Measurements from ENCODE around the gene LZTS3. TPM values are rescaled to one million over a fixed set of nuclear protein-coding genes. Genes with fewer than 3 reads are reported as not detected.
"Not testable (repeated sequence)": the region's sequence is repeated elsewhere in the genome, so short reads cannot be mapped to it uniquely, and the experiment has no call there.

The LZTS3 gene
- polyA plus RNA-seq, 12 donors: 2.5 to 7.2 (median 3.0) TPM; not detected in 1

DNA sequence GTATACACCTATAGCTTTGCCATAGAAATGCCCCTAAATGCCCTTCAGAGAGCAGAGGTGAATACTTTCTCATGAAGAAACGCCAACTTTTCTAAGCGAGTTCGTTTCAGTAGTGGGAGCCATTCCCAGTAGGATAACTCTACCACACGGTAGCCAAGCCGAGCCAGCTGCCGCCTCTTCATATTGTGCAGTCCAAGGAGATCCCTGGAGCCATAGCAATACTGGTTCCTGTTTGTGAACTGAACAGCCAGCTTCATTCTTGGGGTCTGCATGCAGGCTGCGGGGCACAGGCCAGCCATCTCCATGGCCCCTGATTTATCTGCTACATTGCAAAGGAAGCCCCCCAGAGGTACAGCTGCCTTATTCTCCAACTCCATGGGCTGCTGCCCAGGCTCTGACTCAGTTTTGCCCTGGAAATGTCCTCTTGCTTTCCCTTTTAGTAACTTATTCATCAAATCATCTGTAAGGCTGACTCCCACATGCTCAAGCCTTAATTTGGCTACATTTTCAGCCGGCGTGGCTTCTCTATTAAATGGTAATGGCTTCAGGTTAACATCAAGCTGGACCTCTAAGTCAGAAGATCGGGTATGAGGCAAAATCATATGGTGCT lies 26.5 kb downstream of the LZTS3 start:
- no peak for DNase-seq

DNA sequence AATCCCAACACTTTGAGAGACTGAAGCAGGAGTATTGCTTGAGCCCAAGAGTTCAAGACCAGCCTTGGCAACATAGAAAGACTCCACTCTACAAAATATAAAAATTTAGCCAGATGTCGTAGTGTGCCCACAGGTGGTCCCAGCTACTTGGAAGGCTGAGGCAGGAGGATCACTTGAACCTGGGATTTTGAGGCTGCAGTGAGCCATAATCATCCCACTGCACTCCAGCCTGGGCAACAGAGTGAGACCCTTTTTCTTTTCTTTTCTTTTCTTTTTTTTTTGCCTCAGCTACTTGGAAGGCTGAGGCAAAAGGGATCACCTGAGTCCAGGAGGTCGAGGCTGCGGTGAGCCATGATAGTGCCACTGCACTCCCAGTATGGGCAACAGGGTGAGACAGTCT lies 31.6 kb downstream of the LZTS3 start:
- DNase-seq: no peak

DNA sequence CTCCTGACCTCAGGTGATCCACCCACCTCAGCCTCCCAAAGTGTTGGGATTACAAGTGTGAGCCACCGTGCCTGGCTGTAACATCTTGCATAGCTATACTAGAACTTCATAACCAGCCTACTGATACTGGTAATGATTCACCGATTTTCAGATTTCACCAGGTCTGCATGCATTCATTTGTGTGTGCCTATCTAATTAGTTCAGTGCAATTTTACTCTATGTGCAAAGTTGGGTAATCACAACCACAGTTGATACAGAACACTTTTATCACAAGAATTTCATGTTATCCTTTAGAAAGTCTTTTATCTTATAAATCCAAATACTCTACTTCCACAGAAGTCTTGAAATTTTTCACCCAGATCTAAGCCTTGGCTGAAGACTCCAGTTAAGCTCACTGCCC lies 35.9 kb downstream of the LZTS3 start:
- no peak for DNase-seq

DNA sequence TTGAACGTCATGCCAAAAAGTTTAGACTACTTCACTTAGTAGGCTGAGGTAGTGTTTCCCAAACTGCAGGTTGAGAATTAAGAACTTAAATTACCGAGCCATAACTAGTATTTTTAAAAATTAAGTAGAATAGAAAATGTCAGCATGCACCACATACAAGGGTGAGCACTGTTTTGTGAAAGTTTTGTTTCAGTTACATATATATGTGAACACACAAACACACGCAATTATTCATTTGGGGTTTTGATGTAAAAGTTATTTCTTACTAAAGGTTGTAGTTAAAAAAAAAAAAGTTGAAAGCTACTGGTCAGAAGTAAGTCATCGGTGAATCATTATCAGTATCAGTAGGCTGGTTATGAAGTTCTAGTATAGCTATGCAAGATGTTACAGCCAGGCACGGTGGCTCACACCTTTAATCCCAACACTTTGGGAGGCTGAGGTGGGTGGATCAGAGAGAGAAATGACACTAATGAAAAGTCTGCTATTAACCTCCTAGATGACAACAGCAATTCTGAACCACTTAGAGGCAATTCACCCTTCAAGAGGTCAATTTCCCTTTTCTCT lies 37.8 kb downstream of the LZTS3 start:
- no peak for DNase-seq

DNA sequence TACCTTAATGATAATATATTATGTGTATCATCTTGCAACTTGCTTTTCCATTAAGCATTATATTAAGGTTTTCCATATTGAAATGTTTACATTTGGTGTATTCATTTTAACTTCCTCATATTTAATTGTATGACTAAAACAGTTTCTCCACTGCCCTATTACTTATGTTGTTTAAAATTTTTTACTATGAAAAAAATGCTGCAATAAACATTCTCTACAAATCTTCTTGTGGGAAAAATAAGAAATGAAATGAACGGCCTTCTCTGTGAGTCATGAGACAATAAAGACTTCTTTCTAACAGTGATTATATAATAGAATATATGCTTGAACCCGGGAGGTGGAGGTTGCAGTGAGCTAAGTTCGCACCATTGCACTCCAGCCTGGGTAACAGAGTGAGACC lies 39.2 kb downstream of the LZTS3 start:
- DNase-seq: no peak

DNA sequence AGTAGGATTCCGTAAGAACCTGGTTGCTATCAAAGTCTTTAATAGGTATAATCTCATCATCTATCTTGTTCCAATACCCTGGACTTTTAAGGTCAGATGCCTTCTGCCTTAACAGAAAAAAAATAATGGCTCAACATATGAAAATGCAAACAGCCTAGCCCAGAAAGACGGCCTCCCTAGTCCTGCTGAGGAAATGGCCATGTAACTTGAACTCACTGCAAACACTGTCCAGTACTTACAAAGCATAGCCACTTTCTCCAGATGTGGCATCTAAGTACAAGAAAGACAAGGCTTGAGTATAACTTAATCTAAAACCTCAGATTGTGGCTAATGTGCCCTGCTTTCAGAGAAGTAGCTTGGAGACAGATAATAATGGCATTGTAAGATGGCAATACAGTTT lies 40.2 kb downstream of the LZTS3 start:
- no peak for DNase-seq

DNA sequence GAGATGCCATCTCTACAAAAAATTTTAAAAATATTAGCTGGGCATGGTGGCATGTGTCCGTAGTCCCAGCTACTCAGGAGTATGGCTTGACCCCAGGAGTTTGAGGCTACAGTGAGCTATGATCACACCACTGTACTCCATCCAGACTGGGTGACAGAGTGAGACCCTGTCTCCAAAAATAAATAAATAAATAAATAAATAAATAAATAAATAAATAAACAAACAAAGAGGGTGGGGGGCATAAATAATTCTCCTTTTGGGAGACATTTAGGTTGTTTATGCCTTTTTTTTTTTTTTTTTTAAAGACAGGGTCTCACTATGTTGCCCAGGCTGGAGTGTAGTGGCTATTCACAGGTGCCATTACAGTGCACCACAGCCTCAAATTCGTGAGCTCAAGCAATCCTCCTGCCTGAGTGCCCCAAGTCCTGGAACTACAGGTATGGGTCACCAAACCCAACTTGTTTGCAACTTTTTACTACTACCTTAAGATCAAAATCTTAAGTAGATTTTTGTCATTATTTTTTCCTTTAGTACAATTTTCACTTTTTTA lies 43.2 kb downstream of the LZTS3 start:
- no peak for DNase-seq

DNA sequence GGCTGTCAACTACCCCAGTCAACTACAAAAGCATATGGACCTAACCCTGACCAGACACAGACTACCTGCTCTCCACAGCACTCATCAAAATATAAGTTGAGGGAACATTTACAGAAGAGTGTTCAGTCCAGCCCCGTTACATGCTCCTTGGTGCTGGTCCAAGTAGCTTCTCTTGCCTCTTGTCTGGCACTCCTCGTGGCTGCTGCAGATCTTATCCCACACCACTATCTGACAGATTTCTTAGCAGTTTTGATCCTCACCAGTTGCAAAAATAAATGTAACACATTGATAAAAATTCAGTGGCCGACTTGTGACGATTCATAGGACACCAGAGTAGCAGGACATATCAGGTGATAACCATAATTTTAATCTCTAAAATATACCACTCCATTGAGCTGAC lies 44.3 kb downstream of the LZTS3 start:
- DNase-seq: no peak

DNA sequence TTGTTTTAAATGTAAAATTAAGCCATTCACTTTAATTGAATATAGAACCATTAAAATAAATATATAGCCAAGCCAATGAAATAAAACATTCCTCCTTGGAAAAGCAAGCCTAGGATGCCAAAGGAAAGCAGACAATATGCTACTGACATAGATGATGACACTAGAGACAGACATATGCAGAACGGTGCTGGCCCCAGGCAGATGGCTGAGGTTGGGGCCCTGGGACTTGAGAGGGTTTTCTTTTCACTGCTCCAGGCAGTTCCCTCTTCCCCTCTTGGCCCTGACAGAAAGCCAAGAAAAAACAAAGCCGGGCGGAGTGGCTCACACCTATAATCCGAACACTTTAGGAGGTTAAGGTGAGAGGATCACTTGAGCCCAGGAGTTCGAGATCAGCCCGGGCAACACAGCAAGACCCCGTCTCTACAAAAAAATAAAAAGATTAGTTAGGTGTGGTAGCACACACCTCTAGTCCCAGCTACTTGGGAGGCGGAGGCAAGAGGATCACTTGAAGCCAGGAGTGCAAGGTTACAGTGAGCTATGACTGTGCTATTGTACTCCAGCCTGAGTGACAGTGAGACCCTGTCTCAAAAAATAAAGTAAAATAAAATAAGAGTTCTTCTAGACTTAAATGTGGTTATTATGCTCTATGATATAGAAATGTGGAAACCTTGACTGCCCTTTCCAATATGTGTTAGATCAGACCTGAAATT lies 44.9 kb downstream of the LZTS3 start:
- no peak for DNase-seq

DNA sequence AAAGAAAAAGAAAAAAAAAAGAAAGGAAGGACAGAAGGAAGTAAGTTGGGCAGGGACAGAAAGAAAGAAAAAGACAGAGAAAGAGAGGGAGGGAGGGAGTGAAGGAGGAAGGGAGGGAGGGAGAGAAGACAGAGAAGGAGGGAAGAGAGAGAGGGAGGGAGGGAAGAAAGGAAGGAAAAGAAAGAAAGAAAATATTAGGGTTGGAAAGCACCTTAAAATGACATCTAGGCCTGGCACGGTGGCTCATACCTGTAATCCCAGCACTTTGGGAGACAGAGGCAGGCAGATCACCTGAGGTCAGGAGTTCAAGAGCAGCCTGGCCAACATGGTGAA lies 46.9 kb downstream of the LZTS3 start:
- no peak for DNase-seq

DNA sequence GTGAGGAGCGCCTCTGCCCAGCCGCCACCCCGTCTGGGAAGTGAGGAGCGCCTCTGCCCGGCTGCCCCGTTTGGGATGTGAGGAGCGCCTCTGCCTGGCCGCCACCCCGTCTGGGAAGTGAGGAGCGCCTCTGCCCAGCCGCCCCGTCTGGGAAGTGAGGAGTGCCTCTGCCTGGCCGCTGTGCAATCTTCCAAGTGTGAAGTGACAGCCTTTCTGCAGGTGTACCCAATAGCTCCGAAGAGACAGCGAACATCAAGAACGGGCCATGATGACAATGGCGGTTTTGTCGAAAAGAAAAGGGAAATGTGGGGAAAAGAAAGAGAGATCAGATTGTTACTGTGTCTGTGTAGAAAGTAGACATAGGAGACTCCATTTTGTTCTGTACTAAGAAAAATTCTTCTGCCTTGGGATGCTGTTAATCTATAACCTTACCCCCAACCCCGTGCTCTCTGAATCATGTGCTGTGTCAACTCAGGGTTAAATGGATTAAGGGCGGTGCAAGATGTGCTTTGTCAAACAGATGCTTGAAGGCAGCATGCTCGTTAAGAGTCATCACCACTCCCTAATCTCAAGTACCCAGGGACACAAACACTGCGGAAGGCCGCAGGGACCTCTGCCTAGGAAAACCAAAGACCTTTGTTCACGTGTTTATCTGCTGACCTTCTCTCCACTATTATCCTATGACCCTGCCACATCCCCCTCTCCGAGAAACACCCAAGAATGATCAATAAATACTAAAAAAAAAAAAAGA lies 47.4 kb downstream of the LZTS3 start:
- not testable (repeated sequence) for DNase-seq

DNA sequence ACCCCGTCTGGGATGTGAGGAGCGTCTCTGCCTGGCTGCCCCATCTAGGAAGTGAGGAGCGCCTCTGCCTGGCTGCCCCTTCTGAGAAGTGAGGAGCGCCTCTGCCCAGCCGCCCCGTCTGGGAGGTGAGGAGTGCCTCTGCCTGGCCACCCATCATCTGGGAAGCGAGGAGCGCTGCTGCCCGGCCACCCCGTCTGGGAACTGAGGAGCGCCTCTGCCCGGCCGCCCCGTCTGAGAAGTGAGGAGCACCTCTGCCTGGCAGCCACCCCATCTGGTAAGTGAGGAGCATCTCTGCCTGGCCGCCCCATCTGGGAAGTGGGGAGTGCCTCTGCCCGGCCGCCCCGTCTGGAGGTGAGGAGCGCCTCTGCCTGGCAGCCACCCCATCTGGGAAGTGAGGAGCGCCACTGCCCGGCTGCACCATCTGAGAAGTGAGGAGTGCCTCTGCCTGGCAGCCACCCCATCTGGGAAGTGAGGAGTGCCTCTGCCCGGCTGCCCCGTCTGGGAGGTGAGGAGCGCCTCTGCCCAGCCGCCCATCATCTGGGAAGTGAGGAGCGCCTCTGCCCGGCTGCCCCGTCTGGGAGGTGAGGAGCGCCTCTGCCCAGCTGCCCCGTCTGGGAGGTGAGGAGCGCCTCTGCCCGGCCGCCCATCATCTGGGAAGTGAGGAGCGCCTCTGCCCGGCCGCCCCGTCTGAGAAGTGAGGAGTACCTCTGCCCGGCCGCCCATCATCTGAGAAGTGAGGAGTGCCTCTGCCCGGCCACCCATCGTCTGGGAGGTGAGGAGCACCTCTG lies 48.4 kb downstream of the LZTS3 start:
- not testable (repeated sequence) for DNase-seq

DNA sequence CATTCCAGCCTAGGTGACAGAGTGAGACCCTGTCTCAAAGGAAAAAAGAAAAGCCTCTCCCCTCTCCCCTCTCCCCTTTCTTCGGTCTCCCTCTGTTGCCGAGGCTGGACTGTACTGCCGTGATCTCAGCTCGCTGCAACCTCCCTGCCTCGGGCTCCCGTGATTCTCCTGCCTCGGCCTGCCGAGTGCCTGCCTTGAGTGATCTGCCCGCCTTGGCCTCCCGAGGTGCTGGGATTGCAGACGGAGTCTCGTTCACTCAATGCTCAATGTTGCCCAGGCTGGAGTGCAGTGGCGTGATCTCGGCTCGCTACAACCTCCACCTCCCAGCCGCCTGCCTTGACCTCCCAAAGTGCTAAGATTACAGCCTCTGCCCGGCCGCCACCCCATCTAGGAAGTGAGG lies 49.2 kb downstream of the LZTS3 start:
- not testable (repeated sequence) for DNase-seq

DNA sequence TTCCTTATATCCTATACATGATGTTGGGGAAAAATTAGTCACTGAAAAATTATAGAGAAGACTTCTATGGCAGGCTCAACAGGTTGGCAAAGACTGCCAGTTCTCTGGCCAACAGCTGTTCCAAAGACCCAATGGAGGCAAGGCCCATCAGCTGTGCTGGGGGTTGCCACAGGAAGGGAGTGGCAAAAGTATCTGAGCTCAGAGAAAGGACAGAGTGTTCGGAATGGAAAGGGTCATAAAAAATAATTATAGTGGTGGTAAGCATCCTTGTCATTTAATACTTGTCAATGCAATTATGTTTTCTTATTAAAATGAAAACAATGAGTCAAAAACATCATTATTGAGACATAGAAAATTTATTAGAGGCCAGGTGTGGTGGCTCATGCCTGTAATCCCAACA lies 49.8 kb downstream of the LZTS3 start:
- DNase-seq: peak; percentile 15

DNA sequence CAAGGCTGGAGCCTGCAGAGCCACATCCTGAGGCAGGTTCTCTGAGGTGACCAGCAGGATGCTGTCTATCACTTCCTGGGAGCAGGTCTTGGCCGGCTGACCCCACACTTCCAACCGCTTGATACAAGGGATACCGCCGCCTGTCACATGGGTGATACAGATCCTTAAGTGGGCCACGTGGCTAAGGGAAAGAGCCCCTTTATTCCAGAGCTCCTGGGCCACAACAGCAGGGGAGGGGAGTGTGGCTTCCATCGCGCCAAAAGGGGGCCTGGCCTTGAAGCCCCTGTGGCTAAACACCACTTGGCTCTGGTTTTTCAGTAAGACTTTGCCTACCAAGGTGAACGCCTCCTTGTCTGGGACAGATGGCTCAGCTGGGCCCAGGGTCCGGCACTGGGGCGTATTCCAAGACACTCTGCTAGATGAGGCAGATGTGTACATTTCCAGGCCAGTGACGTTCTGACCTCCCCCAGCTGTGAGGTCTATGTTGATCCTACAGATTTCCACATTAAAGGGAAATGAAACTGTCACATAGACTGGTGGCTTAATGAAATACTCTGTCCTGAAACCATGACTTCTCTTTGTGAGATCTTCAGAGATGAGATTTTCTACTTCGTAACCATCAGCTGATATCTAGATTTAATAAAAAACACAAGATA lies 51.3 kb downstream of the LZTS3 start:
- no peak for DNase-seq

DNA sequence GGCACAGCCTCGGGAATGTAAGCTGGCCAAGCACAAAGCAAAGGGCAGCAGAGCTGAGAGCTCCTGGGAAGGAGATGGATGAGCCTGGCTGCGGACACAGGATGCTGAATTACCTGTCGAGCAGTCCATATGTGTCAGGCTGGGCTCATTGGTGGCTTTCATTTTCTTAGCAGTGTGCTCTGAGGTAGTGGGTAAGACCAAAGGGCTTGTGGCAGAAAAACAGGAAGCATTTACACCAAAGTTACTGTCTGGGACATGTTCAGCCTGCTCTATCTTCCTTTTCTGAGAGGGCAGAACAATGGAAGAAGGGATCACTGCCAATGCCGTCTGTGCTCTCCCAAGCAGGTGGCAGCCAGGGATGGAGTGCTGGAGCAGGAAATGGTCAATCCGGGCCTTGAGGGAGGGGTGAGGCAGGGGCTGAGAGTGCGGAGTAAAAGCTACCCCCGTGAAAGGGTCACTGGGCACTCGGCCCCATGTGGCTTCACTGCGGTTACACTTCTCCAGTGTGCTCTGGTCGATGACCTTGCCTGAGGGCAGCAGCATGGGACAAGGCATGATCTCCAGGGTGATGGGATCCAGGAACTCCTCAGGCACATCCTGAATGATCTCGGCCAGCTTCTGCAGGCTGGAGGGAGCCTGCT lies 52.0 kb downstream of the LZTS3 start:
- DNase-seq: no peak

DNA sequence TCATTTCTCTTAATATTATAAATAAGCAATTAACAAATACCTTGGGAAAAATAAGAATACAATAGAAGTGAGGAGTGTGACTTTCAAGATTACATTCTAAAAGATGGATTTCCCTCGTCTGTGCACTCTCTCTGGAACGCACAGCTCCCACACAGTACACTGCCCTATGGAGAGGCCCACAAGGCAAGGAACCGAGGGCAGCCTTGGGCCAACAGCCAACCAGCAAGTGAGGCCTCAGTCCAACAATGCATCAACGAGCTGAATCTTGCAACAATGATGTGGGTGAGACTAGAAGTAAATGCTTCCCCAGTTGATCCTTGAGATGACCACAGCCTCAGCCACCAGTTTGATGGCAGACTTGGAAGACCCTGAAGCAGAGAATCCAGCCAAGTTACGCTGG lies 54.3 kb downstream of the LZTS3 start:
- no peak for DNase-seq

DNA sequence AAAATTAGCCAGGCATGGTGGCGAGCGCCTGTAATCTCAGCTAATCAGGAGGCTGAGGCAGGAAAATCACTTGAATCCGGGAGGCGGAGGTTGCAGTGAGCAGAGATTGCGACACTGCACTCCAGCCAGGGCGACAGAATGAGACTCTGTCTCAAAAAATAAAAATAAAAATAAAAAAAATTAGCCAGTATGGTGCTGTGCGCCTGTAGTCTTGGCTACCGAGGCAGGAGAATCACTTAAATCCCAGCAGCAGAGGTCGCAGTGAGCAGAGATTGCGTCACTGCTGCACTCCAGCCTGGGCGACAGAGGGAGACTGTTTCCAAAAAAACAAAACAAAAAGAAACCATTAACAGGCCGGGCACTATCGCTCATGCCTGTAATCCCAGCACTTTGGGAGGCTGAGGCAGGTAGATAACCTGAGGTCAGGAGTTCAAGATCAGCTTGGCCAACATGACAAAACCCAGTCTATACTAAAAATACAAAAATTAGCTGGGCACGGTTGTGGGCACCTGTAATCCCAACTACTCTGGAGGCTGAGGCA lies 55.4 kb downstream of the LZTS3 start:
- DNase-seq: peak; percentile 66

DNA sequence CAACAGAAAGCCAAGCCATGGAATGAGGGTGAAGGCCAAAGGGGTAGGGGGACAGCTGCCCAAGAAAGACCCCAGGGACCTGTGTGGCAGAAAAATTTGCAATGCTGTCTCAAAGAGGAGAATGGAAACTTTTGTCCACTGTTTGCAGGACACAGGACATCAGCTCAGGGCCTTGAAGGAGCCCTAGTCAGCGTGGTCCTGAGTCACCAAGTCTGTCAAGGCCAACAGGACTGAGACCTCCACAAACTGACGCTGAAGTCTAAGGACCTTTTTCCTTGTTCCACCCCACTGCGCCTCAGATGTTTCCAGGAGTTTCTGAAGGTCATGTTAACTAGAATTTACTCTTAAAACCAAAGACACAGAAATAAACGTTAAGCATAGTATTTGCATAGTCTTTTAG lies 57.0 kb downstream of the LZTS3 start:
- no peak for DNase-seq
